GM21526 (cell line): Measurements from ENCODE around the gene GRID2.

ENCODE experiments used
- ATAC-seq: cut with Tn5 transposase; IDR thresholded peaks from one replicate; pipeline ENCODE4 v1.9.1; 2021; ENCODE audit warnings: moderate library complexity; ENCODE audit not compliant: unreplicated experiment, low FRiP score

Gene GRID2

DNA sequence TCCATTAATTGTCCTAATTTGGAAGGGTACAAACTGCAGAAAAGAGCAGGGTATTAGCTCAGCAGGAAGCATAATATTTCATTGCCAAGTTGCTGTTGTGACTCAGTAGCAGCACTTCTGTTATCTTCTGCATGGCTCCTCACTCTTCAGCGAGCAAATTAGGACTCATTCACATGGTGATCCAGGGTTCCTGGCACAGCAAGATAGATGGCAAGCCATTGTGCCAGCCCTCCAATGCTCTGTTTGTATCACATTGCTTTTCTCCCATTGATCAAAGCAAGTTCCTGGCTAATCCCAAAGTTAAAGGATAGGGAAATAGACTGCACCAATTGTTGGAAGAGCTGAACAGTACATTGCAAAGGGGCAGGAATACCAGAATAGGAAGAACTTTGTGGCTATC, 1142.3 kb downstream of the GRID2 start:
- no peak for ATAC-seq

DNA sequence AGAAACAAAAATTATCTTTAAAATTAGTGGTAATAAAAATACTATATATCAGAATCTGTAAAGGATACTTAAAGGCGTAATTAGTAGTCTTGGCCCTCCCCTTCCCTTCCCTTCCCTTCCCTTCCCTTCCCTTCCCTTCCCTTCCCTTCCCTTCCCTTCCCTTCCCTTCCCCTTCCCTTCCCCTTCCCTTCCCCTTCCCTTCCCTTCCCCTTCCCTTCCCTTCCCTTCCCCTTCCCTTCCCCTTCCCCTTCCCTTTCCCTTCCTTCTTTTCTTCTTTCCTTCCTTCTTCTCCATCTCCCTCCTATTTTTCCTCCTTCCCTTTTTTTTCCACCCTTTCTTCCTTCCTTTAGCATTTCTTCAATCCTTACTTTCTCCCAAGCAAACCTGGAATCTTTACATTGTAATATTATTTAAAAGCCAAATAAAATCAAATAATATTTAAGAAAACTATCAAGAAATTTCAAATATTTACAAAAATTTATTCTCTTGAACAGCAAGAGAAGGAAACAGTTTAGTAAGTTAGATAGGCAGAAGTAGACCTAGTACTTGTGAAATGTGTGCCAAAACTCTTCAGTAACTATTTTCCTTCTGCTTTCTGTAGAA, 1145.0 kb downstream of the GRID2 start:
- no peak for ATAC-seq

DNA sequence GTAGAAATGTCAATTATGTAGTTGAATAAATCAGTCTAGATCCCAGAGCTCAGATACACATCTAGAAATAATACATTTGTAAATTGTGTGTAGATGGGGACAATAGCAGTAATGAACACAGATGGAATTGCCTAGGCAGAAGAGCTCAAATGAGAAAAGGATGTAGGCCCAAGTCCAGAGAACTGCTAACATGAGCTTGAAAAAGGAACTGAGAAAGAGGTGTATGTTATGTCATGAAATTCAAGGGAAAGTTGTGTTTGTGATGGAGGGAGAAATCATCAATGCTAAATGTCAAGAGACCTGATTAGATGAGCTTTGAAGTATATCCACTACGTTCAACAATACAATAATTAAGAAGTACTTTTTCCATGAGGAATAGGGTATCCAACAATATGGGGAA, 1148.2 kb downstream of the GRID2 start:
- ATAC-seq: no peak

DNA sequence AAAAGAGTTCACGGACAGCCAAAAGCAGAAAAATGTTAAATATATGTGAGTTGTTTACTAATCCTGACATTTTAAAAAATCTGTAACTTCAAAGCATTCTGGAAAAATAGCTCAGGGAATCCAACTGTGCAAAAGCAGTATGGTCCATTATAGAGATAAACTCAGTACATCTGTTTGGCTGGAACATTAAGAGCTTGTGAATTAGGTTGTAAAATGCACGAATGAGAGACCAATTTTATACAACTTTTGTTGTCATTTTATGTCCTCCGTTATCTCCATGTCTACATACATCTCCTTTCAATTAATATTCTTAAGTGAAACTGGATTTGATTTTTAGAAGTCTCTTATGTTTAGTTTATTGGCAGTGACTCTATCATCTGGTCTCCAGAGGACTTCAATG, 1157.8 kb downstream of the GRID2 start:
- no peak for ATAC-seq

DNA sequence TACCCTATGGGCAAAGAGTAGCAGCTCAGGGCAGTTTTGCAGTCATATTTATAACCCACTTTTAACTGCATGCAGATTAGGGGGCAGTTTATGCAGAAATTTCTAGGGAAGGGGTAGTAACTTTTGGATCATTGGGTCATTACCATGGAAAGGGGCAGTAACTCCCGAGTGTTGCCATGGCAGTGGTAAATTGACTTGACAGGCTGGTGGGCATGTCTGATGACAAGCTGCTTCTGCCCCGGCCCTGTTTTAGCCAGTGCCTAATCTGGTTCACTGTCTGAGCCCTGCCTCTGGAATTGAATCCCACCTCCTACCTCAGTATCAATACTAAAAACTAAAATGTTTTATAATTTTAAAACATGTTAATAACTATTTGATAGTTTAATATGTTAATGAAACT, 1162.7 kb downstream of the GRID2 start:
- no peak for ATAC-seq

DNA sequence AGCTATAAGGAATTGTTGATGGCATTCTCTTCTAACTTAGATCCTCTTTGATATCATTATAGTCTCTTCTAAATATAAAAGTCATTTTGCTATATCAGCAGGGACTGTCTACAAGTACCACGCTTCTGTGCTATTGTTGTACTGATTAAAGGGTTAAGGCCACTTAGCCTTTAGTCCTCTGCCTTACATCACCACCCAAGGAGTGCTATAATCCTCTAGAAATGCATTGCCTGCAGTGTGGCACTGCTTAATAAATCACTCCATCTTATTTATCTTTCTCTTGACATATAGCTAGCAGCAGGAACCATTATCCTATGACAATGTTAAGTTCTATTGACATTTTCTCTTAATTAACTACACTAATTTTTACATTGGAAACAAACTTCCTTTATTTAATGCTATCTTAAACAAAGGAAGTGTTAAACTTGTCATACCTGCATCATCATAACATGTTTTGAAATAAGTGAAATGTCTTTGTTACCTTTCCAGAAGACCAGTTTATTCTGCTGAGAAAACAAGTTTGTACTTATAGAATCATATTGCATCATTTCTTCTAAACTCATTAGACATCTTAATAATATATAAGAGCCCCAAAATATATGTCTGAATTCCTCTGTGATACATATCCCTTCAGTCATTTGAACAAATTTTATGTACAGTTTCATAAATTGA, 1163.9 kb downstream of the GRID2 start:
- no peak for ATAC-seq

DNA sequence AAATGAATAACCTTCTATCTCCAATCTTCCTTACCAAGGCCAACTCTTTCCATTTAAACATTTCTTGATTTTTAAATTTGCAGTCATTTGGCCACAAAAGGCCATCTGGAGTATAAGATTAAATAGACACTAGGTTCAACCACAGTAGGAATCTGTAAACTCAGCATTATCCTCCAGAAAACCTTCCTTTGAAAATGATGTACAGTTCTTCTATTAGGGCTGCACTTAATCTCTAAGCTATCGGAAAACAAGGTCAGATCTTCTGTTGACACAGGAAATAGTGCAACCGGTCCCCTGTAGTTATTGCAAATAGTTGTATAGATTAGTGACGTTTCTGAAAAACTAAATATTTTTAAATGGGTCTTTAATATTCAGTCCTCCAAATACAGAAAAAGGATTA, 1165.8 kb downstream of the GRID2 start:
- no peak for ATAC-seq

DNA sequence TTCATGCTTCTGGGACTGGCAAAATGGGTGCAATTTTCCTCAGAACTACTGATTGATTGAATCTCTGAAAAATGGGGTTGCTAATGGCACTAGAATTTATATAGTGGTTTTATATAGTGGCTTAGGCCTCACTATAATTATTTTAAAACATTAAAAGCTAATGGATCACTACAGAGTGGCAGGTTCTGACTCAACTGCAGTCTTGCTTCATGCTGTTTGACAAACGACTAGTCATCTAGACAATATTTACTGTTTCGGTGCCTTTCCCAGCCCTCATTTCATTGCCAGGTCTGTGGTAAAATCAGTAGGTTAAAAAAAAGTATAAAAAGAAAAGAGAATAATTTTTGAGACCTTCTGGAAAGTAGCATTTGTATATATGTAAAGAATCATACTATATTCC, 1172.0 kb downstream of the GRID2 start:
- ATAC-seq: no peak

DNA sequence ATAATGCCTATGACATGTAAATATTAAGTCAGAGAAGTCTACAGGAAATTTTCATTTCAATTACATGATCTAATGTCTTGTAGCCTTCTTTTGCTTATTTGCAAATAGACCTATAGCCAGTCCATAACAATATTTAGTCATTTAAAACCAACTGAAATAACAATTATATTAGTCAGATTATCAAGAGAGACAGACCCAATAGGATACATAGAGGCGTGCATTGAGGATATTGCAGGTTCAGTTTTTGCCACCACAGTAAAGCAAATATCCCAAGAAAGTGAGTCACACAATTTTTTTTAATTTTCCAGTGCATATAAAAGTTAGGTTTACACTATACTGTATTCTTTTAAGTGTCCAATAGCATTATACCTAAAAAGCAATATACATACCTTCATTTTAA, 1175.0 kb downstream of the GRID2 start:
- ATAC-seq: no peak

DNA sequence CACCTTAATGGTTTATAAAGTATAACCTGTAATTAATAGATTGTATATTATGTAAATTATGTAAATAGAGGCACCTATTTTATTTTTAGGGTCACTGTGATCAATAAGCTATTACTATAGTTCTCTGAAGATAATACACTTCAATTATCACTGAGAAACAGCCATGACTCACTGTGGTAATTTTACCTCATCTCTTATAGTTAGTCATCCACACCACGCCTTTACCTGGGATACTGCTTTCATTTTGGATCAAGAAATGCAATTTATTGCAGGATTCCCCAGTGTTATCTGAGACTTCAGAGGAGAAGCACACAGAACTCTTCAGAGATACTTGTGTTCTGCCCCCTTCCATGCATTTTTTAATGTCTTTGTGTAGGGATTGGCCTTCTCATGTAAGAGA, 1176.7 kb downstream of the GRID2 start:
- no peak for ATAC-seq

DNA sequence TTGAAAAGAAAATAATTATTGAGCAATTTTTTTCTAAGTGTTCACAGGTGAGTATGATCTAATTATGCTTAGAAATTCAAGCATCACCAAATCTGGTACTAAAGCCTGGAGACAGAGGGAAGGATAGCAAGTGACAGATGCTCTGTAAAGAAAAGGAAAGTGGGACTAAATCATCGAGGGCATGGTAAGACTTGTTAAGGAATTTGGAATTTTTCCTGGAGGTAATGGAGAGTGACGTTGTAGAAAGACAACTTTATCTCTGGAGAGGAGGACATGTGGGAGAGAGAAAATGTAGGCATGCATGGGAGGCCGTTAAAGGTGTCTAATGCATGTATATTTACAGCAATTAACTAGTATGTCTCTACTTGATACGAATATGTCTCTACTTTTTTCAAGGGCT, 1191.6 kb downstream of the GRID2 start:
- ATAC-seq: no peak

DNA sequence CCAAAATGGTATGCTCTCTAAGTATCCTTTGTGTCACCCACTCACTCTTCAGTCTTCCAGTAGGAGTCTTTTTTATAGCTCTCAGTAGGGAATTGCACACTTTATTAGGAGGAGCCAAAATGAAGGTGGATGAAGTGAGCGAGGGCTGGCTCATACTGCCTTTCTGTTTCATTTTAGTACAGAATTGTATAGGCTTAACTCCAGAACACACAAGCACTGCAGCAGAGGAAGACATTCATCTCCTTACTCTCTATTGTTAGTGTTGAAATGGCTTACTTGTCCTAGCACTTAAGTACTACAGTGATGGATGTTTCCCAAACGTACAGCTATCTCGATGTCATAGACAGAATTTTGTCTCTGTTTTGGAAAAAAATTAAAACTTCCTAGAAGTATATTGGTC, 1197.5 kb downstream of the GRID2 start:
- ATAC-seq: no peak

DNA sequence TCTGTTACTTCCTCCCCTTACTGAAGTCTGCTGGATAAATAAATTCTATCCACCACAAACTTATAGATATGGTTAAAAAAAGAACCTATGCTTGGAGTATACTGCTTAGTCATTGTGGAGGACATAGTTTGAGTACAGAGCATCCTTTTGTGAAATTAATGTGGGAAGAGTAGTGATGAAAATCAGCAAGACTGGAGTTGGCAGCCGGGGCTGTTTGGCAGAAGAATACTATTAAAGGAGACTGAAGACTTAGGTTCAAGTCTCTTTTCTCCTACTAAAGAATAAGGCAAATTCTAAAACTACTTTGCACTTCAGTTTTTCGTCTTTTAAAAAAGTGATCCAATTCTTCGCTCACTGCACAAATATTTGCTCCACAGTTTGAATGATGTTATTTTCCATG, 1198.2 kb downstream of the GRID2 start:
- ATAC-seq: no peak

DNA sequence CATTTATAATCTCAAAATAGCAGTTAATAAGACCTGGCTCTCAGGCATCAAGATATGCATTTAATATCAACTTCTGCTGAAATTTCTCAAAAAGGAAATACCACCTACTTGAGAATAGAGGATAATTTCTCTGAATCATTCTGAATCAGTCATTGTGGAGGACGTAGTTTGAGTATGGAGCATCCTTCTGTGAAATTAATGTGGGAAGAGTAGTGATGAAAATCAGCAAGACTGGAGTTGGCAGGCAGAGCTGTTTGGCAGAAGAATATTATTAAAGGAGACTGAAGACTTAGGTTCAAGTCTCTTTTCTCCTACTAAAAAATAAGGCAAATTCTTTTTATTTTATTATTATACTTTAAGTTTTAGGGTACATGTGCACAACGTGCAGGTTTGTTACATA, 1199.2 kb downstream of the GRID2 start:
- ATAC-seq: no peak

DNA sequence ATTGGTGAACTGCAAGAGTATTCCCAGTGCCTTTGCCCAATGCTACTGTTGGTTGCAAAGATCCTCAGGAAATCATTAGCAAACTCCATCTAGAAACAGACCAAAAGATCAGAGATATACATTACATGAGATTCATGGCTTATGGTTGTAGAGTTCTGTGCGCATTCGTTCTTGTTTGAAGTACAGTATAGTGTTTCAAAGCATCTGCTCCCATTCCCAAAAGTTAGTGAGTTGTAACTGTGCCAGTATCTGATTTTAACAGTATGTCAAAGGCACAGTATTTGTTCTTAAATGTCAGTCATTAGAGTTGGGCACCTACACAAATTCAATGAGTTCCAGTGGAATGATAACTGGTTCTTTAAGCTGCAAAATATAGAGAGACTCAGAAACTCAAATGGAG, 1210.1 kb downstream of the GRID2 start:
- no peak for ATAC-seq

DNA sequence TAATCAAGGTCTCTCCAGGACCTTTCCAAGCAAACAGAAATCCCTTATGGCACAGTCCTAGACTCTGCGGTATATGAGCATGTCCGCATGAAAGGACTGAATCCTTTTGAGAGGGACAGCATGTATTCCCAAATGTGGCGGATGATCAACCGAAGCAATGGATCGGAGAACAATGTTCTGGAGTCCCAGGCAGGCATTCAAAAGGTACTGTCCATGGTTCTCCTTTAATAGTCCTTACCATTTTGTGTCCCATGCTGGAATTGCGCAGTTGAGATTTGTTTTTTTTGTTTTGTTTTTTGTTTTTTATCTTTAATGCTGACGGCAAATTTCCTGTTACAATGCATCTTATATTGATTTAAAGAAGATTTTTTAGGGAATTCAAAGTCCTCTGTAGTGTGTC, 1211.4 kb downstream of the GRID2 start:
- ATAC-seq: no peak

DNA sequence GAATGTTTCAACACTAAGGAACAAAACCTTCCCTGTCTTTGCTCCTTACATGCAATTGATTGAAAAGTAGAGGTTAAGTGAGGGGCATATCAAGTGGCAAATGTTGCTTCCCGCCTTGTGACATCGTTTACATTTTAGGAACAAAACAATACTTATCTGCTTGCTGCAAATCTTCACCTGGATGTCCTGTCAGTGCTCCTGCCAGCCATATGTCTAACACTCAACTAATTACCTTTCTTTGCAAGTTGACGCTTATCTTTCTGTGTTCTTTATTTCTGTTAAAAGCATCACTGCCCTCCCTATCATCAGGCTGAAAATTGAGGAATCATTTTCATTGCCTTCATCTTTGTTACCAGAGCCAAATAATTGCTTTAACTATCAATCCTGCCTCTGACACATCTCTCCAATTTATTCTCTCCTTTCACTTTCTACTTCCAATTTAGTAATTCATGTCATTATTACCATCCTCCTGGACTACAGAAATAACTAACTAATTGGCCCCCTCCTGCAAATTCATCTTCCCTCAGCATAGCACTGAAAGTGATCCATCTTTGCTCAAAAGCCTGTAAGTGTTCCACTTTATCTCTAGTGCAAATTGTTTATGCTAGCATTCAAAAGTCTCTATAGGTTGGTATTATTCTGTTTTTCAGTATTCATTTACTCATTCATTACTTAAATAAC, 1226.1 kb downstream of the GRID2 start:
- ATAC-seq: no peak

DNA sequence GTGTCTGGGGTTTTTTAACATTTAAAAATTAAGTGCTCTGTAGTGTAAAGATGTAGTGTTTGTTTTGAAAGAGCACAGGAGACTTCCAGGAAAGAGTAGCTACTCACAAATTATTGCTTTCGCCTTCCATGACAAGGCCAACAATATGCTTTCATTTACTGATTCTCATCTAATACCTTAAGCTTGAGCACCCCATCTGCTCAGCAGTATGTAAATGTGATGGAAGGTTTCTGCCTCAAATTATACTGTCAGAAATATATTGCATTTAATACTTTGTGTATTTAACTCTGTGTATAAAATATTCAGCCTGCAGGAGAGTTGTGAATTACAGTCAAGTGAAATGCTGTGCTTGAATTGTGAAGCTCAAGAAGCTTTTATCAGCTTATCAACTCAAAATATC, 1228.5 kb downstream of the GRID2 start:
- no peak for ATAC-seq

DNA sequence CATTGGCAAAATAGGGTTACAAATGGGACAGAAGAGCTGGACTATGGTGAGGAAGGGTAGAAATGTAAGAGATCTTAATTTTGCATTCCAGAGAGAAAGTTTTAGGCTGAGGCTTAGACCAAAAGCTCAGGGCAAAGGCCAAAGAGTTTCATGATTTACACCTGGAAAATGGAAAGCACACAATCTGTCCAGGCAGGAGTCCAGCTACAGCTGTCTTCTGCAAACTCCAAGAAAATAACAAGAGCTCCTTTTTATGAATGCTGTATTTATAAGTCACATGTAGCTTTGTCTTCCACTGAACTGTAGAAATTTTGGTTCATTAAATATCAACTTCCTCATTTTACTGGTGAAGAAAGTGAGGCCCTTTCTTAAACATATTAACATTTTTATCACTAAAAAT, 1236.8 kb downstream of the GRID2 start:
- ATAC-seq: no peak

DNA sequence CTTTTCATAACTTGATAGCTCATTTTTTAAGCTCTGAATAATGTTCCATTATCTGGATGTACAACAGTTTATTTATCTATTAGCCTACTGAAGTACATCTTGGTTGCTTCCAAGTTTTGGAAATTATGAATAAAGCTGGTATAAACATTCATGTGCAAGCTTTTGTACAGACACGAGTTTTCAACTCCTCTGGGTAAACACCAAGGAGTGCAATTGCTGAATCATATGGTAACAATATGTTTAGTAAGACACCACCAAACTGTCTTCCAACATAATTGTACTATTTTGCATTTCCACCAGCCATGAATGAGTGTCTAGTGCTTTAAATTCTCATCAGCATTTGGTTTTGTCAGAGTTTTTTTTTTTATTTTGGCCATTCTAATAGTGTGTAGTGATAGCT, 1258.1 kb downstream of the GRID2 start:
- ATAC-seq: no peak

DNA sequence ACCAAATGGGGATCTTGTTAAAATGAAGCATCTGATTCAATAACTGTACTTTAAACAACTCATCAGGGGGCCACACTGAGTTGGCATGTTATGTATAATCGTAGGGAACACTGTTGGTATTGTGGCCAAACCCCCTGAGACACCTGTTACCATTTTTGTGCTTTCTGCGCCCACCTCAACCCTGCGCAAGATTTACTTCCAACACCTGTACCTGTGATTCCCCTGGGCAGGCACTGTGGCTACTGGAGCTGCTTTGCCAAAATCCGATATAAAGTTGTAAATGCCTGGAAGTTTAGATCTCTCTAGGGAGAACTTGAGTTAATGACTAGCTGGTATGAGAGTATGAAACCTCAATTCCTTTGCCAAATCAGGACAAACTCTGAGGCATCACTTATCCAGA, 1265.0 kb downstream of the GRID2 start:
- no peak for ATAC-seq

DNA sequence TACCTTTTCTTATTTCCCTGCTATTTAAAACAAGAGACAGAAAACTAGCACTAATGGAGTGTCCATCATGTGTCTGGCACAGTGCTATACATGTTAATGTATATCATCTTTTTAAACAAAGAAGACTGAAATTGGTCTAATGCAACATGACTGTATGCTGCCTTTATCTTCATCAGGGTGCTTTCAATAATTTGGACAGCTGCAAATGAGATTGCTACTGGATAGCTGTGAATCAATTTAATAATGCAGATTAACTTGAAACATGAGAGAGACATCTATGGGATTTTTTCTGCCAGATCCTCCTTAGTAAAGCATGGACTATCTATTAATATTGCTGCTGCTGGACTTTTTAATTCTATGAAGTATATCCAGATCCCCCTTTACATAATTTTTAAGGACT, 1269.5 kb downstream of the GRID2 start:
- ATAC-seq: no peak
